GM19468 (cell line): ENCODE results near the gene MICU2.

Experiments
- ATAC-seq: cut with Tn5 transposase; IDR thresholded peaks from one replicate; pipeline ENCODE4 v1.9.1; 2021; ENCODE audit warnings: mild to moderate bottlenecking, moderate library complexity, moderate number of reproducible peaks; ENCODE audit not compliant: unreplicated experiment; ENCODE audit errors: extremely low read depth

MICU2 gene

GRCh38 chr13:21549633-21550032, 54.3 kb downstream of the MICU2 start:
- no peak for ATAC-seq

- no peak for ATAC-seq
Observed at GRCh38 chr13:21548577-21548976, 55.4 kb downstream of the MICU2 start.

- no peak for ATAC-seq
Observed at GRCh38 chr13:21546372-21546771, 57.6 kb downstream of the MICU2 start.

- ATAC-seq: no peak
Observed at GRCh38 chr13:21544515-21544914, 59.5 kb downstream of the MICU2 start.

- no peak for ATAC-seq
Observed at GRCh38 chr13:21542563-21542962, 61.4 kb downstream of the MICU2 start.

GRCh38 chr13:21541980-21542379, 62.0 kb downstream of the MICU2 start:
- ATAC-seq: no peak

GRCh38 chr13:21541271-21541670, 62.7 kb downstream of the MICU2 start:
- ATAC-seq: no peak

- ATAC-seq: no peak
Observed at GRCh38 chr13:21539687-21540086, 64.3 kb downstream of the MICU2 start.

- ATAC-seq: no peak
Observed at GRCh38 chr13:21538753-21539152, 65.2 kb downstream of the MICU2 start.

GRCh38 chr13:21538280-21538679, 65.7 kb downstream of the MICU2 start:
- ATAC-seq: no peak

GRCh38 chr13:21537105-21537504, 66.9 kb downstream of the MICU2 start:
- ATAC-seq: no peak

- ATAC-seq: no peak
Observed at GRCh38 chr13:21534760-21535159, 69.2 kb downstream of the MICU2 start.

GRCh38 chr13:21531455-21531854, 72.5 kb downstream of the MICU2 start:
- ATAC-seq: no peak

GRCh38 chr13:21530656-21531055, 73.3 kb downstream of the MICU2 start:
- no peak for ATAC-seq

- no peak for ATAC-seq
Observed at GRCh38 chr13:21529146-21529893, 74.7 kb downstream of the MICU2 start.

- ATAC-seq: no peak
Observed at GRCh38 chr13:21528616-21529015, 75.4 kb downstream of the MICU2 start.

- ATAC-seq: no peak
Observed at GRCh38 chr13:21526707-21527540, 77.0 kb downstream of the MICU2 start.

- ATAC-seq: no peak
Observed at GRCh38 chr13:21522847-21523246, 81.1 kb downstream of the MICU2 start.

GRCh38 chr13:21522130-21522529, 81.8 kb downstream of the MICU2 start:
- no peak for ATAC-seq

- ATAC-seq: no peak
Observed at GRCh38 chr13:21518617-21519144, 85.3 kb downstream of the MICU2 start.

- ATAC-seq: no peak
Observed at GRCh38 chr13:21517576-21517975, 86.4 kb downstream of the MICU2 start.
